Glutamatergic neuron (in vitro differentiated cells): ENCODE measurements around the gene ADGRB3. TPM values are rescaled to one million over a fixed set of nuclear protein-coding genes. Genes with fewer than 3 reads are reported as not detected.

ENCODE experiments used
- DNase-seq: peaks from one replicate; pipeline ENCODE4 v3.0.0; 2022
- H3K27ac Mint-ChIP-seq: one replicate; pipeline ENCODE4 v1.8.0; 2020; ENCODE audit warnings: mild to moderate bottlenecking, mixed read lengths, inconsistent platforms; ENCODE audit not compliant: unreplicated experiment
- H3K27me3 Mint-ChIP-seq: one replicate; pipeline ENCODE4 v1.8.0; 2020; ENCODE audit warnings: mild to moderate bottlenecking, moderate library complexity, mixed read lengths, inconsistent platforms; ENCODE audit not compliant: unreplicated experiment
- H3K36me3 Mint-ChIP-seq: one replicate; pipeline ENCODE4 v1.8.0; 2020; ENCODE audit warnings: mild to moderate bottlenecking, mixed read lengths, inconsistent platforms; ENCODE audit not compliant: unreplicated experiment
- H3K4me1 Mint-ChIP-seq: one replicate; pipeline ENCODE4 v1.8.0; 2020; ENCODE audit warnings: mild to moderate bottlenecking, low read depth, mixed read lengths, inconsistent platforms; ENCODE audit not compliant: unreplicated experiment
- H3K4me3 Mint-ChIP-seq: one replicate; pipeline ENCODE4 v1.8.0; 2020; ENCODE audit warnings: mild to moderate bottlenecking, mixed read lengths, inconsistent platforms; ENCODE audit not compliant: unreplicated experiment
- H3K9me3 Mint-ChIP-seq: one replicate; pipeline ENCODE4 v1.8.0; 2020; ENCODE audit warnings: mild to moderate bottlenecking, moderate library complexity, mixed read lengths, inconsistent platforms; ENCODE audit not compliant: unreplicated experiment
- total RNA-seq: library from RNA; stranded (reverse); fragmentation: NEBNext Ultra II Directional; extraction: Animal tissue kit (Norgen Biotek cat#: 25700); gene quantifications from one replicate; pipeline ENCODE4 v1.2.1, GENCODE V29; 2021; ENCODE audit not compliant: unreplicated experiment
- TF ChIP-seq, protein P1 (sequence below): fragments of 200-600 bp; sonication (generic); IDR thresholded peaks from one replicate; pipeline ENCODE4 v1.5.0; 2021; ENCODE audit not compliant: partially characterized antibody, unreplicated experiment

Gene ADGRB3
- total RNA-seq, 1 donor from 2014 or later, result 7.3 TPM

DNA sequence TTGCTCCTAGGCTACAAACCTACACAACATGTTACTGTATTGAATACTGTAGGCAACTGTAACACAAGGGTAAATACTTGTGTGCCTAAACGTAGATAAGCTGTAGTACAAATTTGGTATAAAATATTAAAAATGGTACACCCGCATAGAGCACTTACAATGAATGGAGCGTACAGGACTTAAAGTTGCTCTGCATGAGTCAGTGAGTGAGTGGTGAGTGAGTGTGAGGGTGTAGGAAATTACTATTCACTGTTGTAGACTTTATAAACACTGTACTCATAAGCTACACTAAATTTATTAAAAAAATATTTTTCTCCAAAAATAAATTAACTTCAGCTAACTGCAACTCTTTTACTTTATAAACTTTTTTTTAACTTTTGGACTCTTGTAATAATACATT lies 391.6 kb downstream of the ADGRB3 start:
- no peak overlapping the region for H3K4me3 Mint-ChIP-seq
- H3K27me3 Mint-ChIP-seq, result peaks cover 2% of the 10 kb centered on the region
- H3K27ac Mint-ChIP-seq, result no peak overlapping the region
- no peaks in the 10 kb centered on the region for H3K36me3 Mint-ChIP-seq
- TF ChIP-seq, protein P1, sequence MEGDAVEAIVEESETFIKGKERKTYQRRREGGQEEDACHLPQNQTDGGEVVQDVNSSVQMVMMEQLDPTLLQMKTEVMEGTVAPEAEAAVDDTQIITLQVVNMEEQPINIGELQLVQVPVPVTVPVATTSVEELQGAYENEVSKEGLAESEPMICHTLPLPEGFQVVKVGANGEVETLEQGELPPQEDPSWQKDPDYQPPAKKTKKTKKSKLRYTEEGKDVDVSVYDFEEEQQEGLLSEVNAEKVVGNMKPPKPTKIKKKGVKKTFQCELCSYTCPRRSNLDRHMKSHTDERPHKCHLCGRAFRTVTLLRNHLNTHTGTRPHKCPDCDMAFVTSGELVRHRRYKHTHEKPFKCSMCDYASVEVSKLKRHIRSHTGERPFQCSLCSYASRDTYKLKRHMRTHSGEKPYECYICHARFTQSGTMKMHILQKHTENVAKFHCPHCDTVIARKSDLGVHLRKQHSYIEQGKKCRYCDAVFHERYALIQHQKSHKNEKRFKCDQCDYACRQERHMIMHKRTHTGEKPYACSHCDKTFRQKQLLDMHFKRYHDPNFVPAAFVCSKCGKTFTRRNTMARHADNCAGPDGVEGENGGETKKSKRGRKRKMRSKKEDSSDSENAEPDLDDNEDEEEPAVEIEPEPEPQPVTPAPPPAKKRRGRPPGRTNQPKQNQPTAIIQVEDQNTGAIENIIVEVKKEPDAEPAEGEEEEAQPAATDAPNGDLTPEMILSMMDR, result no peak
- no peak for DNase-seq
- no peaks in the 10 kb centered on the region for H3K9me3 Mint-ChIP-seq
- H3K4me1 Mint-ChIP-seq, result no peaks in the 10 kb centered on the region

DNA sequence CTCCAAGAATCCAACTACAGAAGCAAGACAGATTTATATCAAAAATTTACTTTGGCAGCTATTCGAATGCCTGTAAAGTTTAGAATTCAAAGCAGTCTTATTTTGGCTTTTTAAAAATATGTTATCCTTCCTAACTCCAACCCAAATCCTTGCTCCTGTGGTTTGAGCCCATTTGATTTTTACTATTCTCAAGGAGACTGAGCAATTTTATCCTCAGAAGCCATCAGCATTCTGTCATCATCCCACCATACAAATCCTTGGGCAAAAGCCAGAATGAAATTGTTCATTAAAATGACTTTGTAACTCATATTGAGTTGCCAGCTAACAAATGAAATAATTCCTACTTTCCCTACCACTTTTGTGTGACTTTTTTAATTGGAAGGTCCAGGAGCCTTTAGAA lies 392.8 kb downstream of the ADGRB3 start:
- DNase-seq, result no peak
- no peaks in the 10 kb centered on the region for H3K9me3 Mint-ChIP-seq
- TF ChIP-seq, protein P1, result no peak
- H3K27me3 Mint-ChIP-seq, result peaks cover 2% of the 10 kb centered on the region
- H3K27ac Mint-ChIP-seq, result no peak overlapping the region
- H3K4me3 Mint-ChIP-seq, result no peak overlapping the region
- no peaks in the 10 kb centered on the region for H3K36me3 Mint-ChIP-seq
- H3K4me1 Mint-ChIP-seq, result no peaks in the 10 kb centered on the region

DNA sequence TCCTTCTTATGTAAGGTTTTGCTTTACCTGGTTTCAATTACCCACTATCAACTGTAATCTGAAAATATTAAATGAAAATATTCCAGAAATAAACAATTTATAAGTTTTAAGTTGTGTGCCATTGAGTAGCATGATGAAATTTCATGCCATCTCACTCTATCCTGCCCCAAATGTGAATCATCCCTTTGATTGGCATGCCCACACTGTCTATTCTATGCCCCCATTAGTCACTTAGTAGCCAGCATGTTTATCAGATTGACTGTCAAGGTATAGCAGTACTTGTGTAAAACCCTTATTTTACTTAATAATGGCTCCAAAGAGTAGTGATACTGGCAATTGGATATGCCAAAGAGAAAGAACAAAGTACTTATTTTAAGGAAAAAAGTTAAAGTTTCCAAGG lies 403.8 kb downstream of the ADGRB3 start:
- Mint-ChIP-seq H3K36me3 (no peaks in the 10 kb centered on the region), H3K27me3 (no peaks in the 10 kb centered on the region), H3K27ac (no peak overlapping the region), H3K9me3 (no peaks in the 10 kb centered on the region), H3K4me1 (no peaks in the 10 kb centered on the region), H3K4me3 (no peak overlapping the region)
- TF ChIP-seq, protein P1, result no peak
- no peak for DNase-seq

DNA sequence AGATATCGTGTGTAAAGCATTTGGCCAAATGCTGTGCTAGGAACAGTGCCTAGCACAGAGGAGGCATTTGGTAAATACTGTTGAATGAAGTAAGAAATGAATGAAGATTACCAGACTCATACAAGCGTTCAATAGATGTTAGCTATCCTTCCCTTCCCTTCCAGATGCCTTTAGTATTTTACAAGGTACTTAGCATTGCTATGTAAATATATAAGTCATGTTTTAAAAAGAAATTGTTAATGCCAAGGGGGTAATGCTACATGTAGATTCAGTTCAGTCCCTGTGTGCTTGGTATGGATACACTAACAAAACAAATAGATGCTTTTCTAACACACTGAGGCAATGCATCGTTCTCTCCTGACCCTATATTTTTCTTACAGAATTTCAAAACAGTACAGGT lies 407.2 kb downstream of the ADGRB3 start:
- DNase-seq, result no peak
- Mint-ChIP-seq H3K27ac (no peak overlapping the region), H3K27me3 (no peaks in the 10 kb centered on the region), H3K36me3 (no peaks in the 10 kb centered on the region), H3K4me3 (no peak overlapping the region), H3K9me3 (no peaks in the 10 kb centered on the region), H3K4me1 (no peaks in the 10 kb centered on the region)
- TF ChIP-seq, protein P1, result no peak

DNA sequence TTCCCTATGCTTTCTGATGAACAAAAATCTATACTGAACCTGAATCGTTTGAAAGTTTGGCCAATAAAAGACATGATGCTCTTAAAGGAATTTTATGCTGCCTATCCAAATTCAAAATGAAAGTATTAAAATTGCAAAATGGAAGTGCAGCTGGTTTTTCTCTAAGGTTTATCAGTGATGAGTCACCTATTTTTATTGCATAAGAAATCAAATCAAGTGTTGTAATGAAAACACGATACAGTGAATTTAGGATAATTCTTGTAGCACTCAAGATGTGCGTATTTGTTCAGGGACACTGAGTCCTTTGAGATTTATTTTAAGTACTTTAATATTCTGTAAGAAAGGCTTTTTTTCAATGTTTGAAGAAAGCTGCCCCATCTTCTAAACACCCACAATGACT lies 409.5 kb downstream of the ADGRB3 start:
- TF ChIP-seq, protein P1, result no peak
- Mint-ChIP-seq H3K36me3 (no peaks in the 10 kb centered on the region), H3K27me3 (no peaks in the 10 kb centered on the region), H3K9me3 (no peaks in the 10 kb centered on the region), H3K4me3 (no peak overlapping the region), H3K4me1 (no peaks in the 10 kb centered on the region), H3K27ac (no peak overlapping the region)
- no peak for DNase-seq
